SKM-1 treated with dmso at 0.1 percent for 144 hours (cell line): ENCODE measurements around the gene ZNG1F.
"Not testable (repeated sequence)": the region's sequence is repeated elsewhere in the genome, so short reads cannot be mapped to it uniquely, and the experiment has no call there.

Experiments
- DNase-seq: peaks from one replicate; lab custom pipeline; 2025; ENCODE audit not compliant: unreplicated experiment; lab: John Stamatoyannopoulos, UW

ZNG1F gene

DNA sequence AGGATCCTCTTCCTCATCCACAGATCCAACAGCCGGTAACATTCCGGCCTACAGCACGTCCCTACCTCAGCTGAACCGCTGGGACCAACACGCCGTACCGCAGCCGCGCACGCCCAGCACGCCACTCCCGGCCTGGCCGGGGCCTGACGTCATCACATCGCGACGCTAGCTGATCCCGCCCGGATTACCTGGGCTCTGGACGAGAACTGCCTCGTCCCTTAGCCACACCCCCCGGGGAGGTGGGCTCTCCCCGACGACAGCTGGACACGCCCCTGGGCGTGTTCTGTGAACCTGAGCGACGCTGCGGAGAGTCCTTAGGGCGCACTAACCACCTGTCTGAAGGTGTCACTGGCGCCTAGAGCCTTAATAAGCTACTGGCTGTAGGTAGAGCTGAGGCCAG lies at the start of gene ZNG1F:
ZNG1F (minus strand) TSS at position 101 of the 400 bp plus-strand sequence; CDS start at position 42, 59 bp downstream.
- not testable (repeated sequence) for DNase-seq

DNA sequence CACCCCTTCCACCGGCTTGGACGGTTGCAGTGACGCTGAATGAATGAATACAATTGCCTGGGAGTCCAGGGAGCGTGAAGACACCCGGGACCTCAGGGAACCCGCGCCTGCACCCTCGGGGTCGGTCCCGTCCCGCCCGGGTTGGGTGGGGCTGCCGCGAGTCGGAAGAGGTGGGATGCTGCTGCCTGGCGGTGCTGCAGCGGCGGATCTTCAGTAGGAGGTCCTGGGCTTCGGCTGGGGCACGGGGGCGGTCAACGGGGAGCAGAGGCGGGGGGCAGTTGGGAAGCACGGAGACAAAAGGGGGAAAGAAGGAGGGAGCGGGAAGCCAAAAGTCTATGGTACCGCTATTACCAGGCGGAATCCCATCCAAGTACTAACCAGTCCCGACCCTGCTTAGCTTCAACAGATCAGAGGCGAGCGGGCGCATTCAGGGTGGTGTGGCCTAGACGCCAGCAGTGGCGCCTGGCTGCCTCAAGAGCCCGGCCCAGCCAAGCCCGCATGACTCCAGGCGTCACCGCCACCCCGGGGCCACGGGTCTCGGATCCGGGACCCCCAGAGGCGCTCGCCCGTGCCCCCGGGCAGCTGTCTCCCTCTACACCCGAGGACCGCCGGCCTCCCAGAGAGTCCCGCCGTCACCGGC lies 48.1 kb upstream of the ZNG1F start:
- not testable (repeated sequence) for DNase-seq

- DNase-seq, result not testable (repeated sequence)
These were observed 47.5 kb upstream of the ZNG1F start for GRCh38 chr9:41236486-41237109.

GRCh38 chr9:41234811-41235805 lies 46.0 kb upstream of the ZNG1F start:
- DNase-seq, result not testable (repeated sequence)

GRCh38 chr9:41234221-41234620 lies 45.1 kb upstream of the ZNG1F start:
- not testable (repeated sequence) for DNase-seq

DNA sequence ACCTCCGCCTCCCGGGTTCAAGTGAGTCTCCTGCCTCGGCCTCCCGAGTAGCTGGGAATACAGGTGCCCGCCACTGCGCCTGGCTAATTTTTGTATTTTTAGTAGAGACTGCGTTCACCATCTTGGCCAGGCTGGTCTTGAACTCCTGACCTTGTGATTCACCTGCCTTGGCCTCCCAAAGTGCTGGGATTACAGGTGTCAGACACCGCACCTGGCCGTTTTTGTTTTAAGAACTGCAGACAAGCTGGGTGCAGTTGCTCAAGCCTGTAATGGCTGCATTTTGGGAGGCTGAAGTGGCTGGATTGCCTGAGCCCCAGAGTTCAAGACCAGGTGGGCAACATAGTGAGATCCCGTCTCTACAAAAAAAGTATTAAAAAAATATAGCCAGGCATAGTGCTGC lies 43.2 kb upstream of the ZNG1F start:
- DNase-seq, result not testable (repeated sequence)

DNA sequence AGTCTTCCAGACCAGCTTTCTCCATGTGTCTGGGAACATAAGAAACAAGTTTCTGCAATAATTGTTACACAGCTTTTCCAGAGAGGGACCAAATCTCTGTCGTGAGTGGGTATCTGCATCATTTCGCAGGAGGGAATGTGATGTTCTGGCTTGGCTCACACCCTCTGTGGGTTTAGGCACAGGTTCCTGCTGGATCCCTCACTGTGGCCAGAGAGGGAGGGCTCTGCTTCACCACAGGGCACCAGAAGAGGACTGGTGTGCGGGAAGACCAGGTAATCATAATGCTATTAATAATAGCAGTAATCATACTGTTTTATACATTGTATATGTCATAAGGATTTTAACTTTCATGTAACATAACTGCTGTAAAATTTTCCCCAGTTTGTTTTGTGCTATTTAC lies 41.3 kb upstream of the ZNG1F start:
- not testable (repeated sequence) for DNase-seq

- DNase-seq, result no peak
These were observed 40.6 kb upstream of the ZNG1F start for GRCh38 chr9:41229408-41230401.

DNA sequence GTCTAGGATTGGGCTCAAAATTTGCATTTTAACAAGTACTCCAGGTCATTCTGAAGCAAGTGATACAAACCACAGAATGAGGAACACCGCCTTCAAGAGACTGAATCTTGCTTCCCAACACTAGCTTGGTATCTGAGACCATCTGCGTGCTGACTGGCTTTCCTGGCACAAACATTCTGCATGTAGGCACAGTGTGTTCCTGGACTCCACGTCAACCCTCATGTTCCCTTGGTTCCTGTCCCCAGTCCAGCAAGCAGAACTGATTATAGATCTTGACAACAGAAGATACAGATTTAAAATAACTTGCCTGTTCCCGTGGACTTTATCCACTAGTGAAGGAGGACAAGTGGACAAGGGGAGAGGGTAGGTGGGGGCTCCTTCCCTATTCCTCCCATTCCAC lies 30.7 kb upstream of the ZNG1F start:
- not testable (repeated sequence) for DNase-seq

GRCh38 chr9:41188439-41188838 lies 678 bp downstream of the ZNG1F start:
- DNase-seq, result not testable (repeated sequence)

DNA sequence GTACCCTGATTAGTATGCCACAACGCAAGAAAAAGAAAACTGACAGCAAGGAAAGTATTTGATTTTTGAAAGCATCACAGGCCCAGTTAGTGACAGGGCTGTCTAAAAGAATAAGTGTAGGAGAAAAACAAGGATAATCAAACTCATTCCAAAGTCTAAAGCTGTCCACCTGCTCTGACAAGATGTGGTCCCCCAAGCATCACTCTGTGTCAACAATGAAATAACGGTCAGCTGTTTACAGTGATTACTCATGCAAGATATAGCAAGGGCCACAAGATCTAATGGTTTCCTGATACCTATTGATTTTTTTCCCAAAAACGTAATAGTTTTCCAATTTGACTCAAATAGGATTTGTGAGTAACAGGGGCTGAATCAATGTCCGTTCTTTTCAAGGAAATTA lies 14.1 kb downstream of the ZNG1F start:
- not testable (repeated sequence) for DNase-seq

DNA sequence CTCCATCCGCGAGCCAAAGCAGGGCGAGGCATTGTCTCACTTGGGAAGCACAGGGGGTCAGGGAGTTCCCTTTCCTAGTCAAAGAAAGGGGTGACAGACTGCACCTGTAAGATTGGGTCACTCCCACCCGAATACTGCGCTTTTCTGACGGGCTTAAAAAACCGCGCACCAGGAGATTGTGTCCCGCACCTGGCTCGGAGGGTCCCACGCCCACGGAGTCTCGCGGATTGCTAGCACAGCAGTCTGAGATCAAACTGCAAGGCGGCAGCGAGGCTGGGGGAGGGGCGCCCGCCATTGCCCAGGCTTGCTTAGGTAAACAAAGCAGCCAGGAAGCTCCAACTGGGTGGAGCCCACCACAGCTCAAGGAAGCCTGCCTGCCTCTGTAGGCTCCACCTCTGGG lies 39.0 kb downstream of the ZNG1F start:
- DNase-seq, result not testable (repeated sequence)

- not testable (repeated sequence) for DNase-seq
These were observed 47.2 kb downstream of the ZNG1F start for GRCh38 chr9:41141878-41142277.

- not testable (repeated sequence) for DNase-seq
These were observed 60.5 kb downstream of the ZNG1F start, which contains the start of gene FOXD4L6 for GRCh38 chr9:41128581-41128980. Gene FOXD4L6, minus strand, starts transcription at chr9:41128681. Its CDS starts 298 bp downstream, at chr9:41128383.

DNA sequence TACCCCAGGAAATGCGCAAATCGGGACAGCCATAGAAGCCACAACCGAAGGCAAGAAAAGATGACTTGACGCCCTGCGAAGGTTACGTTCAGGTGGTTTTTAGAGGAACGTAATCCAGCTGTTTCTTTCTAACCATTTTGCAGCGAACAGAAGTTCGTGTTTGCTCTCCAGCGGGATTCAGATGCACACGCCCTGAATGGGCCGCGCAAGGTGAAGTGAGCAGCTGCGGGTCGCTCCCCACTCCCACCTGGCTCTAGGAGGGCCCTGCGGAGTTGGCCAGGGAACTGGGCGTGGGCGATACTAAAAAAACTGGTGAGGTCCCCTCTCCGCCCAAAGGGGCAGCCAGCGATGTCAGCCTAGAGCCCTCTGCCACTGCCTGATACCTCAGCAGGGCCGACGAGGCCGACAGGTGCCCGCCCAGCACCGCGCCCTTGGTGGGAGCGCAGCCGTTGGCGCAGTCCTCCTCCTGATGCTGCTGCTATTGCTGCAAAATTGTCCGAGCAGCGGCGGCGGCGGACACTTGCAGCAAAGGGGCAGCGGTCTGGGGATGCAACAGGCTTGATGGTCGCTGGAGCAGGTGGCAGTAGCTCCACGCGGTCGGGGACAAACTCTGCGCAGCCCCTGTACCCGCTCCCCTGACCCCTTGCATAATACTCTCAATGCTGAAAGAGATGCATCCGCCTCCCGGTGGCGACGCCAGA lies 62.2 kb downstream of the ZNG1F start:
- not testable (repeated sequence) for DNase-seq

GRCh38 chr9:41125936-41126335 lies 63.2 kb downstream of the ZNG1F start:
- DNase-seq, result not testable (repeated sequence)

- DNase-seq, result not testable (repeated sequence)
These were observed 63.9 kb downstream of the ZNG1F start for GRCh38 chr9:41125109-41125658.

DNA sequence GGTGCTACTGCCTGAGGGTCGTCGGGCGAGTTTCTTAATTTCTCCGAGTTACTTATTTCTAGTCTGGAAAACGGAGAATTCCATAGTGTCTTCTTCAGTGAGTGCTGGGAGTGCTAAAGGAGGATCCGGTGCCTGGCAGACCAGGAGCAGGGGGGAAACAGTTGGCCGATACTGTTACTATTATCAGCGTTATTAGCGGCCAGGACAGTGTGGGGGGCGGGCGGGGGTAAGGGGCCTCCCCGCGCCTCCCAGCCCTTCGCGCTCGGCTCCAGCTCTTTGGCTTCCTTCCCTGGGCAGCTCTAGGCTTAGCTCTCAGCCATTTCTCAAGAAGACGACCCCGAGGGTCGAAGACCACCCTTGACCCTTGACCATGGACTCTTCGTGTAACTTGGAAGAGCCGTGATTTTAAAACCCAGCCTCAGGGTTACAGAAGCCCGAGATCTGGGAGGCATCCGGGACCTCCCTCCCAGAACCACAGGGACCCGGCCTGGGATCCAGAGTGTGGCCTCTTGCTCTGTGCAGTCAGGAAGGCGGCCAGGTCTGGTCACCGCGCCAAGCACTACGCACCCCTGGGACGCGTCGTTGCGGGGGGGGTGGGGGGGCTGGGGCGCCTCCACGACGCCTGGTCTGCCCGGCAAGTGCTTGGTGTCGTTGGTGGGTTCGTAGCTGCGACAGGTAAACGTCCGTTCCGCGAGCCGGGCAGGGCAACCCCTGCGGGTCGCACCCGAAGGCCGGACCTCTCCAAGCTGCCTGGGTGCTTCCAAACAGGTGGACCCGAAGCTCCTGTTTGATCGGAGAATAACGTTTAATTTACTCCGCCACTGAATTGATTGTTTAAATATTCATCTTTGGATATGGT lies 64.6 kb downstream of the ZNG1F start:
- not testable (repeated sequence) for DNase-seq
